Subcutaneous abdominal adipose tissue (tissue), 5 donors: ENCODE results near the gene SLC8A3.

Experiments
- H3K27ac ChIP-seq: one replicate; pipeline ENCODE4 v1.7.0; 2013; ENCODE audit warnings: low read depth, mild to moderate bottlenecking, inconsistent platforms, low read length, moderate library complexity
- H3K27me3 ChIP-seq, 5 donors: one replicate each; pipeline ENCODE4 v1.7.0; 2013; ENCODE audit warnings: low read length in 5 of 5, inconsistent platforms in 1 of 5; ENCODE audit not compliant: control insufficient read depth in 5 of 5, insufficient read depth in 4 of 5
- H3K36me3 ChIP-seq, 5 donors: one replicate each; pipeline ENCODE4 v1.7.0; 2013; ENCODE audit warnings: low read length in 5 of 5; ENCODE audit not compliant: control insufficient read depth in 5 of 5, insufficient read depth in 5 of 5
- H3K4me1 ChIP-seq, 5 donors: one replicate each; pipeline ENCODE4 v1.7.0; 2013; ENCODE audit warnings: low read length in 5 of 5, mild to moderate bottlenecking in 3 of 5, moderate library complexity in 1 of 5; ENCODE audit not compliant: control insufficient read depth in 5 of 5, insufficient read depth in 5 of 5
- H3K4me3 ChIP-seq, 5 donors: one replicate each; pipeline ENCODE4 v1.7.0; 2013; ENCODE audit warnings: low read length in 5 of 5, low read depth in 1 of 5
- H3K9ac ChIP-seq, 5 donors: one replicate each; pipeline ENCODE4 v1.7.0; 2013; ENCODE audit warnings: low read length in 5 of 5, mild to moderate bottlenecking in 4 of 5, moderate library complexity in 3 of 5
- H3K9me3 ChIP-seq, 5 donors: one replicate each; pipeline ENCODE4 v1.7.0; 2013; ENCODE audit warnings: low read length in 5 of 5; ENCODE audit not compliant: control insufficient read depth in 5 of 5
- donor health status: healthy.
- donor health status: healthy.
- donor health status: healthy.
- donor health status: healthy.
- donor health status: healthy.

Gene SLC8A3

GRCh38 chr14:70034257-70034656, 154.5 kb downstream of the SLC8A3 start:
- H3K9ac ChIP-seq, result no peak overlapping the region
- H3K27me3 ChIP-seq, result peaks cover 0 to 6% (median 0%) of the 10 kb centered on the region in 5 donors
- no peak overlapping the region for H3K4me3 ChIP-seq
- H3K27ac ChIP-seq, result no peak overlapping the region
- H3K36me3 ChIP-seq, result no peaks in the 10 kb centered on the region
- H3K9me3 ChIP-seq, result no peaks in the 10 kb centered on the region
- no peaks in the 10 kb centered on the region for H3K4me1 ChIP-seq

GRCh38 chr14:70033561-70033960, 155.2 kb downstream of the SLC8A3 start:
- Histone ChIP-seq H3K9ac (no peak overlapping the region), H3K36me3 (no peaks in the 10 kb centered on the region), H3K27me3 (peaks cover 0 to 10% (median 0%) of the 10 kb centered on the region in 5 donors), H3K9me3 (no peaks in the 10 kb centered on the region), H3K4me1 (no peaks in the 10 kb centered on the region), H3K4me3 (no peak overlapping the region), H3K27ac (no peak overlapping the region)

- H3K4me1 ChIP-seq, result no peaks in the 10 kb centered on the region
- H3K27me3 ChIP-seq, result peaks cover 0 to 12% (median 2%) of the 10 kb centered on the region in 5 donors
- H3K4me3 ChIP-seq, result no peak overlapping the region
- H3K36me3 ChIP-seq, result no peaks in the 10 kb centered on the region
- no peak overlapping the region for H3K9ac ChIP-seq
- H3K27ac ChIP-seq, result no peak overlapping the region
- no peaks in the 10 kb centered on the region for H3K9me3 ChIP-seq
These were observed 155.6 kb downstream of the SLC8A3 start for GRCh38 chr14:70033116-70033515.

- Histone ChIP-seq H3K9ac (no peak overlapping the region), H3K27ac (no peak overlapping the region), H3K27me3 (peaks cover 0 to 12% (median 2%) of the 10 kb centered on the region in 5 donors), H3K9me3 (no peaks in the 10 kb centered on the region), H3K4me3 (no peak overlapping the region), H3K4me1 (no peaks in the 10 kb centered on the region), H3K36me3 (no peaks in the 10 kb centered on the region)
These were observed 156.3 kb downstream of the SLC8A3 start for GRCh38 chr14:70032447-70032846.

GRCh38 chr14:70032016-70032415, 156.7 kb downstream of the SLC8A3 start:
- no peak overlapping the region for H3K9ac ChIP-seq
- no peaks in the 10 kb centered on the region for H3K9me3 ChIP-seq
- H3K4me3 ChIP-seq, result no peak overlapping the region
- no peaks in the 10 kb centered on the region for H3K36me3 ChIP-seq
- H3K27me3 ChIP-seq, result peaks cover 0 to 12% (median 2%) of the 10 kb centered on the region in 5 donors
- no peak overlapping the region for H3K27ac ChIP-seq
- no peaks in the 10 kb centered on the region for H3K4me1 ChIP-seq

GRCh38 chr14:70029296-70030132, 159.2 kb downstream of the SLC8A3 start:
- H3K36me3 ChIP-seq, result no peaks in the 10 kb centered on the region
- H3K4me3 ChIP-seq, result no peak overlapping the region
- peaks cover 0 to 12% (median 2%) of the 10 kb centered on the region in 5 donors for H3K27me3 ChIP-seq
- H3K27ac ChIP-seq, result no peak overlapping the region
- H3K4me1 ChIP-seq, result no peaks in the 10 kb centered on the region
- no peaks in the 10 kb centered on the region for H3K9me3 ChIP-seq
- H3K9ac ChIP-seq, result no peak overlapping the region

- Histone ChIP-seq H3K36me3 (no peaks in the 10 kb centered on the region), H3K9me3 (no peaks in the 10 kb centered on the region), H3K9ac (no peak overlapping the region), H3K27me3 (peaks cover 0 to 12% (median 2%) of the 10 kb centered on the region in 5 donors), H3K4me1 (no peaks in the 10 kb centered on the region), H3K27ac (no peak overlapping the region), H3K4me3 (no peak overlapping the region)
These were observed 160.8 kb downstream of the SLC8A3 start for GRCh38 chr14:70027785-70028428.

- Histone ChIP-seq H3K9me3 (no peaks in the 10 kb centered on the region), H3K27me3 (peaks cover 0 to 5% (median 2%) of the 10 kb centered on the region in 5 donors), H3K4me1 (peaks cover 4 to 24% (median 22%) of the 10 kb centered on the region in 5 donors), H3K4me3 (no peak overlapping the region), H3K9ac (no peak overlapping the region), H3K36me3 (no peaks in the 10 kb centered on the region), H3K27ac (no peak overlapping the region)
These were observed 164.9 kb downstream of the SLC8A3 start for GRCh38 chr14:70023871-70024270.

- Histone ChIP-seq H3K9me3 (no peaks in the 10 kb centered on the region), H3K27ac (no peak overlapping the region), H3K4me1 (peaks cover 4 to 33% (median 28%) of the 10 kb centered on the region in 5 donors), H3K36me3 (no peaks in the 10 kb centered on the region), H3K4me3 (no peak overlapping the region), H3K9ac (no peak overlapping the region), H3K27me3 (no peaks in the 10 kb centered on the region)
These were observed 165.8 kb downstream of the SLC8A3 start for GRCh38 chr14:70022771-70023445.
